Measurements from ENCODE around the gene HDAC1. TPM values are rescaled to one million over a fixed set of nuclear protein-coding genes. Genes with fewer than 3 reads are reported as not detected.

HDAC1 gene
- total and polyA plus RNA-seq, 10 of the 15 experiments (the other 5 are each of a cell fraction or from before 2014, with no cell fraction given), result 147 to 331 (median 168) TPM

DNA sequence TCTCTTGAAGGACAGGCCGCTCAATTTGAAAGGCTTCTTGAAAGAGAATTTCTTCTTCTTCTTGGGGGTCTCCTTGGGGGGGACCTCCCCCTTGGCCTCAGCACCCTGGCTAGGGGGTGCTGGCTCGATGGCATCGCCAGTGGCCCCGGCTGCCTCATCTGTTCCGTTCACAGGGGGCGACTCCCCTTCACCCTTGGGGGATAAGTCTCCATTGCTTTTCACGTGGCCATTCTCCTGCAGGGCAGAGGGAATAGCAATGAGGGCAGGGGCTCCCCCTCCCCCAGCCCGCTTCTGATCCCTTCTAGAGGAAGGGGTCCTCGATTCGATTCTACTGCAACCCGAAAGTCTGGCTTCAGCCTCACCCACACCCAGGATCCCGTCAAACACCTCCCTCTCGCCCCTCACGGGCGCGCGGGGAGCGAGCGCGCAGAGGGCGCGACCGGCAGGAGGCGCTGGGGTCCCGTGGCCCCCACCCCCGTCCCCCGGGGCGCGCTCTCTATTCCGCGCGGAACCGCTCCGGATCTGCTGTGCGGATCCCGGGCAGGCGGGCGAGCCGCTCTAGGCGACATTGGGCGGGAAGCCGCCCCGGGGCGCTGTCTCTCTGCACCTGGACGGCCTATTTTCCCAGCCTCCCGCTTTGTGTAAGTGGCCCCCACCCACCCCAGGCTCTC lies 43.1 kb downstream of the HDAC1 start (continued):
- TF ChIP-seq, protein P1, sequence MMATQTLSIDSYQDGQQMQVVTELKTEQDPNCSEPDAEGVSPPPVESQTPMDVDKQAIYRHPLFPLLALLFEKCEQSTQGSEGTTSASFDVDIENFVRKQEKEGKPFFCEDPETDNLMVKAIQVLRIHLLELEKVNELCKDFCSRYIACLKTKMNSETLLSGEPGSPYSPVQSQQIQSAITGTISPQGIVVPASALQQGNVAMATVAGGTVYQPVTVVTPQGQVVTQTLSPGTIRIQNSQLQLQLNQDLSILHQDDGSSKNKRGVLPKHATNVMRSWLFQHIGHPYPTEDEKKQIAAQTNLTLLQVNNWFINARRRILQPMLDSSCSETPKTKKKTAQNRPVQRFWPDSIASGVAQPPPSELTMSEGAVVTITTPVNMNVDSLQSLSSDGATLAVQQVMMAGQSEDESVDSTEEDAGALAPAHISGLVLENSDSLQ (IDR thresholded peaks at IDR 0.05), result 0 out of 2 replicates have a peak, but pooled peaks have one; percentile 6
- TF ChIP-seq, protein P2, sequence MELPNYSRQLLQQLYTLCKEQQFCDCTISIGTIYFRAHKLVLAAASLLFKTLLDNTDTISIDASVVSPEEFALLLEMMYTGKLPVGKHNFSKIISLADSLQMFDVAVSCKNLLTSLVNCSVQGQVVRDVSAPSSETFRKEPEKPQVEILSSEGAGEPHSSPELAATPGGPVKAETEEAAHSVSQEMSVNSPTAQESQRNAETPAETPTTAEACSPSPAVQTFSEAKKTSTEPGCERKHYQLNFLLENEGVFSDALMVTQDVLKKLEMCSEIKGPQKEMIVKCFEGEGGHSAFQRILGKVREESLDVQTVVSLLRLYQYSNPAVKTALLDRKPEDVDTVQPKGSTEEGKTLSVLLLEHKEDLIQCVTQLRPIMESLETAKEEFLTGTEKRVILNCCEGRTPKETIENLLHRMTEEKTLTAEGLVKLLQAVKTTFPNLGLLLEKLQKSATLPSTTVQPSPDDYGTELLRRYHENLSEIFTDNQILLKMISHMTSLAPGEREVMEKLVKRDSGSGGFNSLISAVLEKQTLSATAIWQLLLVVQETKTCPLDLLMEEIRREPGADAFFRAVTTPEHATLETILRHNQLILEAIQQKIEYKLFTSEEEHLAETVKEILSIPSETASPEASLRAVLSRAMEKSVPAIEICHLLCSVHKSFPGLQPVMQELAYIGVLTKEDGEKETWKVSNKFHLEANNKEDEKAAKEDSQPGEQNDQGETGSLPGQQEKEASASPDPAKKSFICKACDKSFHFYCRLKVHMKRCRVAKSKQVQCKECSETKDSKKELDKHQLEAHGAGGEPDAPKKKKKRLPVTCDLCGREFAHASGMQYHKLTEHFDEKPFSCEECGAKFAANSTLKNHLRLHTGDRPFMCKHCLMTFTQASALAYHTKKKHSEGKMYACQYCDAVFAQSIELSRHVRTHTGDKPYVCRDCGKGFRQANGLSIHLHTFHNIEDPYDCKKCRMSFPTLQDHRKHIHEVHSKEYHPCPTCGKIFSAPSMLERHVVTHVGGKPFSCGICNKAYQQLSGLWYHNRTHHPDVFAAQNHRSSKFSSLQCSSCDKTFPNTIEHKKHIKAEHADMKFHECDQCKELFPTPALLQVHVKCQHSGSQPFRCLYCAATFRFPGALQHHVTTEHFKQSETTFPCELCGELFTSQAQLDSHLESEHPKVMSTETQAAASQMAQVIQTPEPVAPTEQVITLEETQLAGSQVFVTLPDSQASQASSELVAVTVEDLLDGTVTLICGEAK (IDR thresholded peaks at IDR 0.05; ENCODE audit: borderline replicate concordance), result no peak
- TF ChIP-seq LARP7 (IDR thresholded peaks at IDR 0.05) (peak; percentile 54; the same call in 1 of the 2 replicates), PAX5 (IDR thresholded peaks at IDR 0.05; ENCODE audit: borderline replicate concordance, low read depth, low read length) (peak; percentile 36; the same call in 1 of the 2 replicates), HDGF (IDR thresholded peaks at IDR 0.05) (0 out of 2 replicates have a peak, but pooled peaks have one; percentile 10), STAT3 (IDR thresholded peaks at IDR 0.05; ENCODE audit: low read depth, low read length) (no peak), DPF2 (IDR thresholded peaks at IDR 0.05) (peak; percentile 46; the same call in 1 of the 2 replicates), MEF2B (IDR thresholded peaks at IDR 0.05; ENCODE audit: partially characterized antibody, poor library complexity, severe bottlenecking) (peak; percentile 53), SMC3 (IDR thresholded peaks at IDR 0.05; ENCODE audit: borderline replicate concordance, low read length) (peak; percentile 62), NBN (IDR thresholded peaks at IDR 0.05) (0 out of 2 replicates have a peak, but pooled peaks have one; percentile 37), ZNF622 (IDR thresholded peaks at IDR 0.05) (no peak), POLR2AphosphoS2 (IDR thresholded peaks at IDR 0.05; ENCODE audit: low read depth, low read length) (peak; percentile 13; the same call in 1 of the 2 replicates), CREB1 (IDR thresholded peaks at IDR 0.05; ENCODE audit: low read depth) (no peak), NFXL1 (IDR thresholded peaks at IDR 0.05; ENCODE audit: borderline replicate concordance) (no peak), IKZF1 (conservative IDR thresholded peaks at IDR 0.05) (peak; percentile 42), ETV6 (conservative IDR thresholded peaks at IDR 0.05 in 1 of 2, IDR thresholded peaks at IDR 0.05 in 1 of 2; ENCODE audit: borderline replicate concordance in 1 of 2, low read depth in 1 of 2) (no peak), GATAD2B (conservative IDR thresholded peaks at IDR 0.05; ENCODE audit: low read depth) (peak; percentile 55; the same call in 1 of the 2 replicates), EGR1 (IDR thresholded peaks at IDR 0.05; ENCODE audit: borderline replicate concordance in 1 of 2, low read depth in 2 of 2, low read length in 2 of 2) (peak in 1 of 2 experiments; percentile 51; a peak in 1 of 3 replicates), BACH1 (IDR thresholded peaks at IDR 0.05; ENCODE audit: borderline replicate concordance) (peak; percentile 87), WRNIP1 (IDR thresholded peaks at IDR 0.05; ENCODE audit: borderline replicate concordance, low read depth, low read length) (peak; percentile 29; the same call in 1 of the 2 replicates), RB1 (IDR thresholded peaks at IDR 0.05; ENCODE audit: borderline replicate concordance) (no peak; the same call in 1 of the 2 replicates), TCF7 (IDR thresholded peaks at IDR 0.05; ENCODE audit: borderline replicate concordance) (no peak), EZH2 (IDR thresholded peaks at IDR 0.05; ENCODE audit: borderline replicate concordance, control insufficient read depth, low read depth, low read length) (no peak)
- TF ChIP-seq, protein P3, sequence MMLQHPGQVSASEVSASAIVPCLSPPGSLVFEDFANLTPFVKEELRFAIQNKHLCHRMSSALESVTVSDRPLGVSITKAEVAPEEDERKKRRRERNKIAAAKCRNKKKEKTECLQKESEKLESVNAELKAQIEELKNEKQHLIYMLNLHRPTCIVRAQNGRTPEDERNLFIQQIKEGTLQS (IDR thresholded peaks at IDR 0.05; ENCODE audit: borderline replicate concordance, extremely low read depth, low read depth, low read length), result no peak

Data from GM12878 (cell line).